HUES6 (cell line): Measurements from ENCODE around the gene EDNRA.

Experiments
- H3K27ac ChIP-seq: 2 replicates; pipeline ENCODE4 v1.7.0; 2013; ENCODE audit warnings: low read depth, mild to moderate bottlenecking, low read length, inconsistent platforms
- H3K27me3 ChIP-seq: 2 replicates; pipeline ENCODE4 v1.6.1; 2013; ENCODE audit warnings: low read length; ENCODE audit not compliant: control insufficient read depth, insufficient read depth
- H3K36me3 ChIP-seq: 2 replicates; pipeline ENCODE4 v1.6.1; 2013; ENCODE audit warnings: low read length; ENCODE audit not compliant: control insufficient read depth, insufficient read depth
- H3K4me1 ChIP-seq: 2 replicates; pipeline ENCODE4 v1.6.1; 2013; ENCODE audit warnings: low read length; ENCODE audit not compliant: control insufficient read depth, insufficient read depth
- H3K4me3 ChIP-seq: 2 replicates; pipeline ENCODE4 v1.5.1; 2013; ENCODE audit warnings: low read depth, low read length
- H3K9ac ChIP-seq: one replicate; pipeline ENCODE4 v1.6.1; 2013; ENCODE audit warnings: mild to moderate bottlenecking, low read length
- H3K9me3 ChIP-seq: 2 replicates; pipeline ENCODE4 v1.6.1; 2013; ENCODE audit warnings: low read depth, low read length; ENCODE audit not compliant: control insufficient read depth, insufficient read depth

EDNRA gene

GRCh38 chr4:147539959-147540358 is 59.1 kb downstream of the EDNRA start:
- Histone ChIP-seq H3K9ac (no peak overlapping the region), H3K27me3 (no peaks in the 10 kb centered on the region), H3K36me3 (no peaks in the 10 kb centered on the region), H3K4me3 (no peak overlapping the region), H3K9me3 (no peaks in the 10 kb centered on the region), H3K27ac (no peak overlapping the region), H3K4me1 (peaks cover 9% of the 10 kb centered on the region; the same call in 1 of the 2 replicates)

GRCh38 chr4:147542229-147542990 is 61.5 kb downstream of the EDNRA start:
- Histone ChIP-seq H3K27ac (no peak overlapping the region), H3K9ac (no peak overlapping the region), H3K27me3 (no peaks in the 10 kb centered on the region), H3K36me3 (no peaks in the 10 kb centered on the region), H3K4me1 (peaks cover 9% of the 10 kb centered on the region; the same call in 1 of the 2 replicates), H3K4me3 (no peak overlapping the region), H3K9me3 (no peaks in the 10 kb centered on the region)

- no peaks in the 10 kb centered on the region for H3K9me3 ChIP-seq
- no peak overlapping the region for H3K9ac ChIP-seq
- H3K4me3 ChIP-seq: no peak overlapping the region
- no peaks in the 10 kb centered on the region for H3K36me3 ChIP-seq
- no peaks in the 10 kb centered on the region for H3K27me3 ChIP-seq
- H3K27ac ChIP-seq: no peak overlapping the region
- peaks cover 9% of the 10 kb centered on the region; the same call in 1 of the 2 replicates for H3K4me1 ChIP-seq
Observed at GRCh38 chr4:147543034-147543433, 62.1 kb downstream of the EDNRA start.

GRCh38 chr4:147546349-147546748 is 65.5 kb downstream of the EDNRA start:
- Histone ChIP-seq H3K27me3 (no peaks in the 10 kb centered on the region), H3K27ac (no peak overlapping the region), H3K4me1 (peaks cover 9% of the 10 kb centered on the region; the same call in 1 of the 2 replicates)

GRCh38 chr4:147547314-147548056 is 66.6 kb downstream of the EDNRA start:
- H3K4me3 ChIP-seq: no peak overlapping the region
- peaks cover 5% of the 10 kb centered on the region; the same call in 1 of the 2 replicates for H3K4me1 ChIP-seq
- no peak overlapping the region for H3K27ac ChIP-seq
- no peaks in the 10 kb centered on the region for H3K27me3 ChIP-seq
- H3K9me3 ChIP-seq: peaks cover 11% of the 10 kb centered on the region
- no peak overlapping the region for H3K9ac ChIP-seq
- no peaks in the 10 kb centered on the region for H3K36me3 ChIP-seq

More at GRCh38 chr4:147546349-147546748, 65.5 kb downstream of the EDNRA start:
- H3K4me3 ChIP-seq: no peak overlapping the region
- H3K36me3 ChIP-seq: no peaks in the 10 kb centered on the region
- peaks cover 1% of the 10 kb centered on the region for H3K9me3 ChIP-seq
- no peak overlapping the region for H3K9ac ChIP-seq

- Histone ChIP-seq H3K36me3 (no peaks in the 10 kb centered on the region), H3K9ac (no peak overlapping the region), H3K4me1 (no peaks in the 10 kb centered on the region), H3K4me3 (no peak overlapping the region), H3K27me3 (no peaks in the 10 kb centered on the region), H3K27ac (no peak overlapping the region), H3K9me3 (peaks cover 18% of the 10 kb centered on the region)
Observed at GRCh38 chr4:147548256-147548655, 67.4 kb downstream of the EDNRA start.

- Histone ChIP-seq H3K27ac (no peak overlapping the region), H3K4me1 (no peaks in the 10 kb centered on the region), H3K9ac (no peak overlapping the region), H3K36me3 (no peaks in the 10 kb centered on the region), H3K27me3 (no peaks in the 10 kb centered on the region), H3K9me3 (peaks cover 26% of the 10 kb centered on the region), H3K4me3 (no peak overlapping the region)
Observed at GRCh38 chr4:147550626-147551246, 69.8 kb downstream of the EDNRA start.

- H3K9me3 ChIP-seq: peaks cover 5% of the 10 kb centered on the region; the same call in 1 of the 2 replicates
Observed at GRCh38 chr4:147560625-147561024, 79.7 kb downstream of the EDNRA start.

GRCh38 chr4:147566762-147567161 is 85.9 kb downstream of the EDNRA start:
- Histone ChIP-seq H3K27me3 (no peaks in the 10 kb centered on the region), H3K9me3 (peaks cover 8% of the 10 kb centered on the region), H3K4me3 (no peak overlapping the region), H3K27ac (no peak overlapping the region), H3K4me1 (peaks cover 6% of the 10 kb centered on the region; the same call in 1 of the 2 replicates), H3K36me3 (no peaks in the 10 kb centered on the region), H3K9ac (no peak overlapping the region)

More at GRCh38 chr4:147560625-147561024, 79.7 kb downstream of the EDNRA start:
- Histone ChIP-seq H3K9ac (no peak overlapping the region), H3K4me1 (no peaks in the 10 kb centered on the region), H3K27ac (no peak overlapping the region), H3K27me3 (no peaks in the 10 kb centered on the region), H3K36me3 (no peaks in the 10 kb centered on the region), H3K4me3 (no peak overlapping the region)

- H3K9ac ChIP-seq: no peak overlapping the region
- no peak overlapping the region for H3K27ac ChIP-seq
- no peaks in the 10 kb centered on the region for H3K27me3 ChIP-seq
- no peak overlapping the region for H3K4me3 ChIP-seq
- H3K36me3 ChIP-seq: no peaks in the 10 kb centered on the region
- H3K4me1 ChIP-seq: peaks cover 6% of the 10 kb centered on the region; the same call in 1 of the 2 replicates
- peaks cover 8% of the 10 kb centered on the region for H3K9me3 ChIP-seq
Observed at GRCh38 chr4:147567276-147567675, 86.4 kb downstream of the EDNRA start.
